GM12874 (cell line): Measurements from ENCODE around the gene DVL2.

Experiments
- CTCF ChIP-seq: IDR thresholded peaks from 2 replicates; pipeline ENCODE4 v1.5.1; 2011; ENCODE audit warnings: low read depth, mild to moderate bottlenecking, control low read depth, low read length, moderate library complexity; ENCODE audit not compliant: insufficient read depth

Gene DVL2

GRCh38 chr17:7218758-7219157, 15.6 kb downstream of the DVL2 start:
- no peak for TF ChIP-seq CTCF

DNA sequence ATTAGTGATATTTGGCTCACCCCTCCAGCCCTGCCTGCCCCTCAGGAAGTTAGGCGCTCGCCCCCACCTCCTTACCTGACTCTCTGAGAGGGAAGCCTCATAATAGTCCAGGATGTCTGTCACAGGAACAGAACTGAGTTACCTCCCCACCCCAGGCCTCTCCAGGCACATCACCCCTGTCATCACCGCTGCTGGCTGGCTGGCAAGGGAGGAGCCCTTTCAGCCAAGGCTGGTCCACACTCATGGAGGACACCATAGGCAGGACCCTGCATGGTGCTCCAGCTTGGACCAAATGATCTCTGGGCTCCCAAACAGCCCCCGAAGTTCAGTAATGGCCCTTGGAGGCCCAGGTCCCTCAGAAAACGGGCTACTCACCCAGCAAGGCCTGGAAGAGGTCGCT, 16.2 kb downstream of the DVL2 start:
- no peak for TF ChIP-seq CTCF

- TF ChIP-seq CTCF, result no peak
These were observed 17.0 kb downstream of the DVL2 start for GRCh38 chr17:7217113-7217987.

DNA sequence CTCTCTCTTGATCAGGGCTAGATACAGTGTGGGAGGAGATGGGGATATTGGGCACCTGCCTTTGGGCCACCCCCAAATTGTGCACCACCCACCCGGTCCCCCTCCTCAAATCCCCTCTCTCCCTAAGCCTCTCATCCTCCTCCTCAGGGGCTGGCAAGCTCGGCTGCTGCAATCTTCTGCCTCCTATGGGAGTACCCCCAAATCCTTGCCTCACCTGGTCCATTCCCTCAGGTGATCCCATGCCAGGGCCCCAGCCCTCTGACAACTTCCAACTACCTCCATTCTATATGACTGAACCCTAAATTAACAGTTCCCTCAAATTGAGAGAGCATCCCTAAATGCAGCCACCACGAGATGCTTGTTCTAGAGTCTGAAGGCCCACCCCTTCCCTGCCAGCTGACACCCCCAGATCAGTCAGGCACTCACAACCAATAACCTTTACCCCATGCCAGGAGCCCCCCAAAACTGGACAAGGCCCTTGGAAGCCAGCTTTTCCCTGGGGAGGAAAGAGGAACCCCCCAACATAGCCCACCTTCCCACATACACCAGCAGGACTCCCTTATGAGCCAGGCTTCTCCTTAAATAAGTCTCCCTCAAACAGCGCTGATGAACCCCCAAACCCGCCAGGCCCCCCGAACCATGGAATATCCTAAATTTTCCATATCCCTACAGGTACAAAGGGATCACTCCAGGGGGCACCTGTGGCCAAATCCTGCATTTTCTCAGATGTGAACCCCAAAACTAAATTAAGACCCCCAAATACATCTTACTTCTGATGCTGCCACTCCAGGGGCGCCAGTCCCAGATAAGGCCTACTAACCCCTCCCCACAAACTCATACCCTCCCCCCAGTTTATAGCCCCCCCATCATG, 17.8 kb downstream of the DVL2 start:
- TF ChIP-seq CTCF, result no peak

- TF ChIP-seq CTCF, result no peak
These were observed 18.6 kb downstream of the DVL2 start for GRCh38 chr17:7215652-7216180.

DNA sequence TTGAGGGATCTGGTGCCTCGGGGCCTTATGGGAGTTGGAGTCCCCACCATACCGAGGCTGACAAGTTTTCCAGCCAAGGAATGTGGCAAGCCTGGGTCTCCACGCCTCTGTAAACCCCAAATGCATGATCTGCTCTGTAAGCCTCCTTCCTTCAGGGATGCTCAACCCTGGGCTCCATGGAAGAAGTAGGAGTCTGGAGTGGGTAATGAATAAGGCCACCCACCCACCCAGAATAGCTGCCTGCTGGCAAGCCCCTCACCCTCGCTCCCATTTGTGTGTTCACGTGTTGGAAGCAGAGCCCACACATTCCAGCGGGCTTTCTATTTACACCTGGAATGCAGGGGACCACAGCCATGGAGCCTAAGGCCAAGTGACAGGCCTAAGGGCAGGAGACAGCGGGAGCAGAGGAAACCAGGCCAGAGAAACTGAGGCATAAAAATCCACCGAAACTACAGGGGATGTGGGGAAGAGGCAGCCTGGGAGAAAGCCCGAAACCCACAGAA, 19.1 kb downstream of the DVL2 start:
- TF ChIP-seq CTCF, result no peak
